HepG2 (cell line): Measurements from ENCODE around the gene COLEC12. TPM values are rescaled to one million over a fixed set of nuclear protein-coding genes. Genes with fewer than 3 reads are reported as not detected.

Experiments
- ATAC-seq: fragments of 200-7000 bp; cut with Tn5 transposase; 3 replicates; pipeline ENCODE4 v1.9.1; 2020; ENCODE audit warnings: mild to moderate bottlenecking, moderate library complexity
- BruUV-seq: library from RNA; stranded (reverse); fragments of 400-500 nt; replicated peaks from 2 replicates; lab custom pipeline; 2021; lab: Mats Ljungman, UMichigan
- CTCF ChIA-PET: fragments of 300-600 bp; formaldehyde crosslinking; extraction: SDS; loops from one replicate; lab custom pipeline; 2021; ENCODE audit warnings: low total read pairs, inconsistent platforms, low intra/inter-chr PET ratio; lab: Yijun Ruan, JAX
- POLR2A ChIA-PET: fragments of 350-600 bp; sonication (Branson Sonifier 250); formaldehyde crosslinking; loops from one replicate; lab custom pipeline; 2020; ENCODE audit warnings: antibody characterized with exemption, inconsistent platforms; lab: Yijun Ruan, JAX
- DNase-seq: peaks from one replicate; pipeline ENCODE4 v3.0.0-alpha.2; 2015; ENCODE audit warnings: low spot score
- FAIRE-seq: peaks from 3 replicates; lab custom pipeline; 2011; peaks lifted over from hg19 to GRCh38; lab: Jason Lieb, UNC
- H2AFZ ChIP-seq: one replicate; pipeline ENCODE4 v1.6.1; 2011; ENCODE audit warnings: low read length, inconsistent platforms
- H3K27ac ChIP-seq: fragments of 300-600 bp; 3 replicates; pipeline ENCODE4 v1.8.0; 2011; ENCODE audit warnings: mixed run types, mild to moderate bottlenecking, mixed read lengths, low read length, inconsistent platforms; ENCODE audit not compliant: insufficient read depth; ENCODE audit errors: extremely low read length
- H3K27me3 ChIP-seq, 2 experiments: fragments of 200-600 bp in 1 of 2; 2 replicates in 1 of 2; 3 replicates in 1 of 2; pipeline versions ENCODE4 v1.6.0 to v1.8.0; 2011; ENCODE audit warnings: low read length in 2 of 2, mild to moderate bottlenecking in 2 of 2, moderate library complexity in 2 of 2, inconsistent platforms in 1 of 2; ENCODE audit not compliant: insufficient read depth in 2 of 2, control insufficient read depth in 1 of 2
- H3K36me3 ChIP-seq, 2 experiments: fragments of 200-600 bp in 1 of 2; replicated peaks in 1 of 2; 2 replicates in 1 of 2; 3 replicates in 1 of 2; pipeline versions ENCODE4 v1.5.1 to v1.8.0; 2011; ENCODE audit warnings: low read length in 2 of 2, inconsistent platforms in 1 of 2; ENCODE audit not compliant: insufficient read depth in 2 of 2, control insufficient read depth in 1 of 2
- H3K4me1 ChIP-seq: 2 replicates; pipeline ENCODE4 v1.5.1; 2012; ENCODE audit warnings: low read length, inconsistent platforms; ENCODE audit not compliant: insufficient read depth
- H3K4me2 ChIP-seq: 2 replicates; pipeline ENCODE4 v1.6.0; 2011; ENCODE audit warnings: low read depth, low read length, inconsistent platforms
- H3K4me3 ChIP-seq, 3 experiments: fragments of 200-600 bp in 1 of 3; sonication (generic), shearing (Covaris generic) in 1 of 3; replicated peaks in 1 of 3; 2 replicates each; pipeline ENCODE4 v1.5.1; 2011 to 2016; ENCODE audit warnings: low read length in 3 of 3, inconsistent platforms in 2 of 3, low read depth in 2 of 3, mild to moderate bottlenecking in 2 of 3, control low read depth in 1 of 3, mixed read lengths in 1 of 3; ENCODE audit not compliant: insufficient read depth in 1 of 3
- H3K79me2 ChIP-seq: one replicate; pipeline ENCODE4 v1.6.1; 2011; ENCODE audit warnings: low read length, inconsistent platforms; ENCODE audit not compliant: insufficient read depth
- H3K9ac ChIP-seq: 2 replicates; pipeline ENCODE4 v1.6.0; 2011; ENCODE audit warnings: mild to moderate bottlenecking, low read depth, low read length, inconsistent platforms; ENCODE audit not compliant: insufficient read depth
- H3K9me3 ChIP-seq: 2 replicates; pipeline ENCODE4 v1.5.1; 2012; ENCODE audit warnings: mild to moderate bottlenecking, low read length
- H4K20me1 ChIP-seq: 2 replicates; pipeline ENCODE4 v1.6.0; 2011; ENCODE audit warnings: inconsistent platforms, mild to moderate bottlenecking, low read length, moderate library complexity; ENCODE audit not compliant: insufficient read depth
- EEA1 ChIP-seq: sonication (generic); formaldehyde crosslinking; IDR thresholded peaks from 2 replicates; pipeline ENCODE4 v1.5.1; 2020; ENCODE audit warnings: mild to moderate bottlenecking, missing genetic modification reagents, borderline replicate concordance
- FOSL1 ChIP-seq: sonication (generic); formaldehyde crosslinking; IDR thresholded peaks from 2 replicates; pipeline ENCODE4 v1.9.0; 2021; ENCODE audit warnings: missing genetic modification reagents, borderline replicate concordance
- RBAK ChIP-seq: sonication (generic); formaldehyde crosslinking; IDR thresholded peaks from 2 replicates; pipeline ENCODE4 v1.5.1; 2020; ENCODE audit warnings: mild to moderate bottlenecking, missing genetic modification reagents
- REXO4 ChIP-seq: sonication (generic); formaldehyde crosslinking; IDR thresholded peaks from 2 replicates; pipeline ENCODE4 v1.8.0; 2022; ENCODE audit warnings: missing genetic modification reagents, mild to moderate bottlenecking, borderline replicate concordance
- RXRB ChIP-seq: IDR thresholded peaks from 2 replicates; pipeline ENCODE4 v1.6.1; 2016; ENCODE audit warnings: borderline replicate concordance, missing genetic modification reagents, missing compliant biosample characterization
- SRF ChIP-seq: IDR thresholded peaks from 2 replicates; pipeline ENCODE4 v1.6.1; 2011; ENCODE audit warnings: mild to moderate bottlenecking, low read depth, low read length, moderate library complexity
- TBL1XR1 ChIP-seq: fragments of 150-350 bp; IDR thresholded peaks from 2 replicates; pipeline ENCODE4 v1.6.1; 2014; ENCODE audit warnings: borderline replicate concordance, low read length; ENCODE audit not compliant: partially characterized antibody
- ZBTB49 ChIP-seq: sonication (generic); formaldehyde crosslinking; IDR thresholded peaks from 2 replicates; pipeline ENCODE4 v1.4.0; 2020; ENCODE audit warnings: missing genetic modification reagents, borderline replicate concordance
- ZNF282 ChIP-seq: fragments of 450-650 bp; IDR thresholded peaks from 2 replicates; pipeline ENCODE4 v1.6.1; 2018; ENCODE audit not compliant: partially characterized antibody
- ZNF678 ChIP-seq: sonication (generic); formaldehyde crosslinking; IDR thresholded peaks from 2 replicates; pipeline ENCODE4 v1.4.0; 2020; ENCODE audit warnings: mild to moderate bottlenecking, missing genetic modification reagents
- in situ Hi-C: cut with HindIII; loops from 2 replicates; pipeline ENCODE4 v1.10.0; 2017; ENCODE audit warnings: low pct_unique_long_range_greater_than_20kb; ENCODE audit not compliant: extremely low pct_ligation_motif_present
- intact Hi-C: fragments of 100-400 bp; cut with micrococcal nuclease; formaldehyde crosslinking; loops from one replicate; pipeline ENCODE4 v1.10.0; 2022; ENCODE audit not compliant: unreplicated experiment
- polyA plus RNA-seq, 8 experiments: library from polyadenylated mRNA; depleted of rRNA in 3 of 8; stranded (reverse) in 7 of 8; unstranded in 1 of 8; fragments of >200 nt; fragmentation: Illumina TruSeq in 4 of 8; extraction: Trizol in 4 of 8; gene quantifications; 2 replicates each; pipeline versions ENCODE4 v1.2.1 to v1.2.3, GENCODE V29; 2011 to 2016; ENCODE audit warnings: low read depth in 4 of 8, missing spikeins in 1 of 8, mixed read lengths in 1 of 8; ENCODE audit not compliant: insufficient read depth in 1 of 8
- total RNA-seq, 5 experiments: library from RNA; depleted of rRNA; stranded (reverse); fragments of >200 nt; fragmentation: Illumina TruSeq; extraction: Trizol; gene quantifications; 2 replicates each; pipeline ENCODE4 v1.2.3, GENCODE V29; 2016; ENCODE audit warnings: low read depth in 1 of 5
- TF ChIP-seq, protein P1 (sequence below): sonication (generic); formaldehyde crosslinking; IDR thresholded peaks from 2 replicates; pipeline ENCODE4 v1.5.0; 2020; ENCODE audit warnings: missing genetic modification reagents, mild to moderate bottlenecking, borderline replicate concordance
- TF ChIP-seq, protein P2 (sequence below): sonication (generic); formaldehyde crosslinking; conservative IDR thresholded peaks from 2 replicates; pipeline ENCODE4 v1.4.0; 2020; ENCODE audit warnings: missing genetic modification reagents

COLEC12 gene
- total and polyA plus RNA-seq, 2 of the 13 experiments (the other 11 are each of a cell fraction or from before 2014, with no cell fraction given), result 0.02 to 0.11 TPM

DNA sequence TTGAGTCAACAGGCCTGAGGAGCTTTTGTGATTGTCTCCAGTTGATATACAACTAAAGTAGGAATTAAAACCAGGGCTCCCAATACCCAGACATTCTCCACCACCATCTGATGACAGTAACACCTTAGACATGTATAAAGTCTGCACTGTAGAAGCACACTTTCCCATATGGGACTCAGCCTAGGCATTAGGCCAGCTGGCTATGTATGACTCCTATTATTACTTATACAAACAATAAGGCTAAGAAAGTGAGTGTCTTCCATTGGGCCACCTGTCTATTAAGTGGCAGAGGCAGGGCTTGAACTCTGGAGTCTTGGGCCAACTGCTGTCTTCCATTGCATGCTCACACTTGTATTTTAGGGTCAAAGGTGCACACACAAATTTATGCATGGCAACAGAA is 32.1 kb upstream of the COLEC12 start:
- DNase-seq (no peak), FAIRE-seq (no peak), ATAC-seq (no peak)
- H3K9ac ChIP-seq, result no peak overlapping the region
- BruUV-seq, result no TSS peak
- H3K79me2 ChIP-seq, result no peaks in the 10 kb centered on the region
- no peak overlapping the region for H3K27ac ChIP-seq
- H3K36me3 ChIP-seq, result no peaks in the 10 kb centered on the region
- POLR2A ChIA-PET, result no interaction called here
- no peak overlapping the region for H3K4me3 ChIP-seq
- H3K27me3 ChIP-seq, result no peaks in the 10 kb centered on the region
- no peaks in the 10 kb centered on the region for H3K9me3 ChIP-seq
- no peaks in the 10 kb centered on the region for H3K4me1 ChIP-seq
- H2AFZ ChIP-seq, result no peak overlapping the region
- CTCF ChIA-PET, result no interaction called here
- in situ Hi-C loops (no loop called here), intact Hi-C loops (no loop called here)
- TF ChIP-seq, protein P1, sequence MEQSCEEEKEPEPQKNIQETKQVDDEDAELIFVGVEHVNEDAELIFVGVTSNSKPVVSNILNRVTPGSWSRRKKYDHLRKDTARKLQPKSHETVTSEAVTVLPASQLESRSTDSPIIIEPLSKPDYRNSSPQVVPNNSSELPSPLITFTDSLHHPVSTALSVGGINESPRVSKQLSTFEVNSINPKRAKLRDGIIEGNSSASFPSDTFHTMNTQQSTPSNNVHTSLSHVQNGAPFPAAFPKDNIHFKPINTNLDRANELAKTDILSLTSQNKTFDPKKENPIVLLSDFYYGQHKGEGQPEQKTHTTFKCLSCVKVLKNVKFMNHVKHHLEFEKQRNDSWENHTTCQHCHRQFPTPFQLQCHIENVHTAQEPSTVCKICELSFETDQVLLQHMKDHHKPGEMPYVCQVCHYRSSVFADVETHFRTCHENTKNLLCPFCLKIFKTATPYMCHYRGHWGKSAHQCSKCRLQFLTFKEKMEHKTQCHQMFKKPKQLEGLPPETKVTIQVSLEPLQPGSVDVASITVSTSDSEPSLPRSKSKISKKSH, result no peak
- TF ChIP-seq REXO4 (CRISPR knock-in tag), result no peak
- TF ChIP-seq EEA1 (CRISPR knock-in tag), result no peak
- no peak for TF ChIP-seq SRF
- TF ChIP-seq RBAK (CRISPR knock-in tag), result no peak
- no peak for TF ChIP-seq FOSL1 (CRISPR knock-in tag)
- no peak for TF ChIP-seq ZNF282
- TF ChIP-seq RXRB (CRISPR knock-in tag), result no peak
- TF ChIP-seq, protein P2, sequence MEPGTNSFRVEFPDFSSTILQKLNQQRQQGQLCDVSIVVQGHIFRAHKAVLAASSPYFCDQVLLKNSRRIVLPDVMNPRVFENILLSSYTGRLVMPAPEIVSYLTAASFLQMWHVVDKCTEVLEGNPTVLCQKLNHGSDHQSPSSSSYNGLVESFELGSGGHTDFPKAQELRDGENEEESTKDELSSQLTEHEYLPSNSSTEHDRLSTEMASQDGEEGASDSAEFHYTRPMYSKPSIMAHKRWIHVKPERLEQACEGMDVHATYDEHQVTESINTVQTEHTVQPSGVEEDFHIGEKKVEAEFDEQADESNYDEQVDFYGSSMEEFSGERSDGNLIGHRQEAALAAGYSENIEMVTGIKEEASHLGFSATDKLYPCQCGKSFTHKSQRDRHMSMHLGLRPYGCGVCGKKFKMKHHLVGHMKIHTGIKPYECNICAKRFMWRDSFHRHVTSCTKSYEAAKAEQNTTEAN (CRISPR knock-in tag), result no peak
- no peak for TF ChIP-seq TBL1XR1
- TF ChIP-seq ZNF678 (CRISPR knock-in tag), result no peak
- TF ChIP-seq ZBTB49 (CRISPR knock-in tag), result no peak
- H4K20me1 ChIP-seq, result no peaks in the 10 kb centered on the region
- no peak overlapping the region for H3K4me2 ChIP-seq
